Skeletal muscle satellite cell (primary cell): ENCODE results near the gene MYO9B.
"Not testable (repeated sequence)": the region's sequence is repeated elsewhere in the genome, so short reads cannot be mapped to it uniquely, and the experiment has no call there.

Source experiments
- H3K27me3 ChIP-seq: 2 replicates; pipeline ENCODE4 v1.7.0; 2013; ENCODE audit warnings: low read length; ENCODE audit not compliant: control insufficient read depth, insufficient read depth
- H3K36me3 ChIP-seq: 2 replicates; pipeline ENCODE4 v1.7.0; 2013; ENCODE audit warnings: mild to moderate bottlenecking, control low read depth, low read length; ENCODE audit not compliant: insufficient read depth
- H3K4me1 ChIP-seq: 2 replicates; pipeline ENCODE4 v1.7.0; 2013; ENCODE audit warnings: low read length; ENCODE audit not compliant: control insufficient read depth, insufficient read depth
- H3K4me2 ChIP-seq: 2 replicates; pipeline ENCODE4 v1.7.0; 2013; ENCODE audit warnings: mild to moderate bottlenecking, low read length
- H3K4me3 ChIP-seq: 2 replicates; pipeline ENCODE4 v1.7.0; 2013; ENCODE audit warnings: low read length
- H3K9ac ChIP-seq: 2 replicates; pipeline ENCODE4 v1.7.0; 2013; ENCODE audit warnings: mild to moderate bottlenecking, low read depth, low read length, moderate library complexity
- H3K9me3 ChIP-seq: replicated peaks from 2 replicates; pipeline ENCODE4 v1.7.0; 2013; ENCODE audit warnings: mild to moderate bottlenecking, control low read depth, low read length

MYO9B gene

DNA sequence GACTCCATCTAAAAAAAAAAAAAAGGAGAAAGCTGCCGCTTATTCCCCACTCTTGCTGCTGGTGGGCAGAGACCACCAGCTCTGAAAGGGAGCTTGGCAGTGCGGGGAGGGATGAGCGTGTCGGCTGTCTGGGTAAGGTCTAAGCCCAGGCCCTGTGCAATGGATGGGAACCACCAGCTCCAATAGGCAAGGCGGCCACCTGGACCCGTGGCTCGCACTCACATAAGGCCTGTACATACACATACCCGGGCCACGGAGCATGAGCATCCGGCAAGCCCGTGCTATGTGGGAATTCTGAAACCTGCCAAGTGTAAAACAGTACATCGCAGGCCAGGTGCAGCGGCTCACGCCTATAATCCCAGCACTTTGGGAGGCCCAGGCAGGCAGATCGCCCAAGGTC is 83.0 kb downstream of the MYO9B start:
- Histone ChIP-seq H3K27me3 (no peaks in the 10 kb centered on the region), H3K9me3 (no peaks in the 10 kb centered on the region), H3K4me3 (no peak overlapping the region), H3K4me2 (no peak overlapping the region), H3K4me1 (no peaks in the 10 kb centered on the region), H3K9ac (no peak overlapping the region), H3K36me3 (peaks cover 73% of the 10 kb centered on the region)

GRCh38 chr19:17159466-17160393 is 84.2 kb downstream of the MYO9B start:
- Histone ChIP-seq H3K4me1 (no peaks in the 10 kb centered on the region), H3K9ac (no peak overlapping the region), H3K4me3 (no peak overlapping the region), H3K4me2 (no peak overlapping the region), H3K27me3 (no peaks in the 10 kb centered on the region), H3K36me3 (peaks cover 71% of the 10 kb centered on the region), H3K9me3 (no peaks in the 10 kb centered on the region)

DNA sequence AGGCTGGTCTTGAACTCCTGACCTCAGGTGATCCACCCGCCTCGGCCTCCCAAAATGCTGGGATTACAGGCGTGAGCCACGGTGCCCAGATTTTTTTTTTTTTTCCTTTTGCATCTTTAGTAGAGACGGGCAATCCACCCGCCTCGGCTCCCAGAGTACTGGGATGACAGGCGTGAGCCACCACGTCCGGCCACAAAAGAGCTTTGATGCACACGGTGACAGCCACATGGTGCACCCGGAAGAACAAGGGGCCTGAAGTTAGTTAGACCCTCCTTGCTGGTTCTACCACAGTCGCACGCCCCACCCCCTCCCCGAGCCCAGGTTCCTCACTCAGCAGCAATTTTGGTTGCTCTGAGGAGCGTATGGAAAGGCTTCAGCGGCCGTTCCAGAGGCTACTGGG is 85.3 kb downstream of the MYO9B start:
- H3K36me3 ChIP-seq, result peaks cover 71% of the 10 kb centered on the region
- no peak overlapping the region for H3K4me2 ChIP-seq

DNA sequence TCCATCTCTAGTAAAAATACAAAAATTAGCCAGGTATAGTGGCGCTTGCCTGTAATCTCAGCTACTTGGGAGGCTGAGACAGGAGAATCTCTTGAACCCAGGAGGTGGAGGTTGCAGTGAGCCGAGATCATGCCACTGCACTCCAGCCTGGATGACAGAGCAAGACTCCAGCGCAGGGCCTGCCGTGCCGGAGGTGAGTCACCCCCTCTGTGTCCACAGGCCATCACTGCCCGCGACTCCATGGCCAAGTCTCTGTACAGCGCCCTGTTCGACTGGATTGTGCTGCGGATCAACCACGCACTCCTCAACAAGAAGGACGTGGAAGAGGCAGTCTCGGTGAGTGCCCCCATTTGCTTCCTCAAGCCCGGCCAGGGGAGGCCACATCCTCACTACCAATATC is 86.6 kb downstream of the MYO9B start:
- peaks cover 70% of the 10 kb centered on the region for H3K36me3 ChIP-seq
- H3K4me1 ChIP-seq, H3K9ac ChIP-seq, H3K4me3 ChIP-seq, H3K27me3 ChIP-seq, H3K9me3 ChIP-seq, H3K4me2 ChIP-seq: not testable (repeated sequence)

More for the DNA sequence above, 85.3 kb downstream of the MYO9B start:
- Histone ChIP-seq H3K4me1 (no peaks in the 10 kb centered on the region), H3K4me3 (no peak overlapping the region), H3K9ac (no peak overlapping the region), H3K9me3 (no peaks in the 10 kb centered on the region), H3K27me3 (no peaks in the 10 kb centered on the region)

GRCh38 chr19:17162580-17162979 is 87.0 kb downstream of the MYO9B start:
- Histone ChIP-seq H3K9ac (no peak overlapping the region), H3K9me3 (no peaks in the 10 kb centered on the region), H3K36me3 (peaks cover 68% of the 10 kb centered on the region), H3K27me3 (no peaks in the 10 kb centered on the region), H3K4me3 (no peak overlapping the region), H3K4me2 (no peak overlapping the region), H3K4me1 (no peaks in the 10 kb centered on the region)

- H3K4me3 ChIP-seq, result no peak overlapping the region
- no peaks in the 10 kb centered on the region for H3K9me3 ChIP-seq
- H3K36me3 ChIP-seq, result peaks cover 71% of the 10 kb centered on the region
- H3K4me2 ChIP-seq, result no peak overlapping the region
- no peak overlapping the region for H3K9ac ChIP-seq
- H3K4me1 ChIP-seq, result no peaks in the 10 kb centered on the region
- H3K27me3 ChIP-seq, result no peaks in the 10 kb centered on the region
Measured at GRCh38 chr19:17163652-17164051, 88.1 kb downstream of the MYO9B start.

DNA sequence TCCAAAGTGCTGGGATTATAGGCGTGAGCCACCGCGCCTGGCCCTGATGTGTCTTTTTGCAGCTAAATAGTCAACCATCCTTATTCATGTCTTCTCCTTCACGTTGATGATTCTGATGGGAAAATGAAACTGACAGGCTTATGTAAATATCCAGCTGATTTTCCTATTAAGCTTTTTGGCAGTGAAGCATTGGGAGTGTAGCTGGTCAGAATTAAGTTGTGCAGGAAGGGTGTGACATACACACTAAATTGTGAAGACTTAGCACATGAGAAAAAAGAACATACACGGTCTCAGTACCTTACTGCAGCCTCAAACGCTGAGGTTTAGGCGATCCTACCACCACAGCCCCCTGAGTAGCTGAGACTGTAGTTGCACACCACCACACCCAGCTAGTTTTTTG is 89.1 kb downstream of the MYO9B start:
- no peaks in the 10 kb centered on the region for H3K4me1 ChIP-seq
- H3K9me3 ChIP-seq, result no peaks in the 10 kb centered on the region
- no peak overlapping the region for H3K4me2 ChIP-seq
- H3K9ac ChIP-seq, result no peak overlapping the region
- peaks cover 71% of the 10 kb centered on the region for H3K36me3 ChIP-seq
- H3K27me3 ChIP-seq, result no peaks in the 10 kb centered on the region
- no peak overlapping the region for H3K4me3 ChIP-seq

DNA sequence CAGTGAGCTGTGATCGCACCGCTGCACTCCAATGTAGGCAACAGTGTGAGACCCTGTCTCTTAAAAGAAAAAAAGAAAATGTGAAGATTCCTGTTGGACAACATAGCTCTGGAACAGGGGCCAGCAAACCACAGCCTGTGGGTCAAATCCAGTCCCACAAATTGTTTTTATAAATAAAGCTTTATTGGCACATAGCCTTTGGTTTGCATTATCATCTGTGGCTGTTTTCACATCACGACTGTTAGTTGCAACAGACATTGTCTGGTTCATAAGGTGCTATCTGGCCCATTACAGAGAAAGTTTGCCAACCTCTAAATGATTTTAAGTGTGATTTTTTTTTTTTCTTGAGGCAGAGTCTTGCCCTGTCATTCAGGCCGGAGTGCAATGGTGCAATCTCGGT is 90.1 kb downstream of the MYO9B start:
- Histone ChIP-seq H3K36me3 (peaks cover 71% of the 10 kb centered on the region), H3K9ac (no peak overlapping the region), H3K4me2 (no peak overlapping the region), H3K27me3 (no peaks in the 10 kb centered on the region), H3K4me3 (no peak overlapping the region), H3K9me3 (no peaks in the 10 kb centered on the region), H3K4me1 (no peaks in the 10 kb centered on the region)

- Histone ChIP-seq H3K9ac (no peak overlapping the region), H3K4me3 (no peak overlapping the region), H3K27me3 (no peaks in the 10 kb centered on the region), H3K36me3 (peaks cover 68% of the 10 kb centered on the region), H3K4me1 (peaks cover 11% of the 10 kb centered on the region), H3K9me3 (no peaks in the 10 kb centered on the region), H3K4me2 (no peak overlapping the region)
Measured at GRCh38 chr19:17170538-17171297, 95.1 kb downstream of the MYO9B start.

GRCh38 chr19:17171874-17172273 is 96.3 kb downstream of the MYO9B start:
- H3K4me2 ChIP-seq, result no peak overlapping the region
- no peak overlapping the region for H3K9ac ChIP-seq
- peaks cover 11% of the 10 kb centered on the region for H3K4me1 ChIP-seq
- no peaks in the 10 kb centered on the region for H3K27me3 ChIP-seq
- peaks cover 64% of the 10 kb centered on the region for H3K36me3 ChIP-seq
- H3K9me3 ChIP-seq, result no peaks in the 10 kb centered on the region
- no peak overlapping the region for H3K4me3 ChIP-seq

DNA sequence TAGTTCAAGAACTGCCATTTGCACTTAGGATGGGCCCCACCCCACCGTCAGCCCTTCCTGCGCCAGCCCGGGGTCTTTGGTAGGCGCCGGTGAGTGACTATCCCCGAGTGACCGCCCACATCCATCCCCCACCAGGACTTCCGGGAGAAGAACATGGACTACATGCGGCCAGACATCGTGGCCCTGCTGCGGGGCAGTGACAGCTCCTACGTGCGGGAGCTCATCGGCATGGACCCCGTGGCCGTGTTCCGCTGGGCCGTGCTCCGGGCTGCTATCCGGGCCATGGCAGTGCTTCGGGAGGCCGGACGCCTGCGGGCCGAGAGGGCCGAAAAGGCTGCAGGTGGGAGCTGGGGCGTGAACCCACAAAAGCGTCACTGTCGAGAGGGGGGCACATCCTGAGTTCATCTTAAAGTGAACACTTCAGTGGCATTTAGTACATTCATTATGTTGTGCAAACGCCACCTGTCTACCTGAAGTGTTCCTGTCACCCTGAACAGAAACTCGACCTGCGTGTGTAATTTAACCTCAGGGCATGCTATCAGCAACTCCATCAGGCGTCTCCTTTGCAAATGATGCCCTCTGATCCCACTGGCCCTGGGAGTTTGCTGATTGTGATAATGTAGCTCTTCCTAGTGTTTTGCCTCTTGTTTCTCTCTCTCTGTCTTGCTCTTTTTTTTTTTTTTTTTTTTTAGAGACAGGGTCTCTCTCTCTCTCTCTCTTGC is 97.2 kb downstream of the MYO9B start:
- Histone ChIP-seq H3K9ac (no peak overlapping the region), H3K4me2 (no peak overlapping the region), H3K4me3 (no peak overlapping the region), H3K9me3 (no peaks in the 10 kb centered on the region), H3K27me3 (no peaks in the 10 kb centered on the region), H3K4me1 (peaks cover 11% of the 10 kb centered on the region), H3K36me3 (peaks cover 61% of the 10 kb centered on the region)
